Stimulated activated naive B cell treated with anti-CD40 and anti-IgM and Interleukin-4, amounts not matched to agents 10 μg/mL and 1 μg/mL and 100 μg/mL, for 72 hours (primary cell): ENCODE results near the gene CAB39.

ENCODE experiments used
- ATAC-seq, 2 donors: fragments of 150-1000 bp; cut with Tn5 transposase; replicated peaks; 2 replicates each; pipeline ENCODE4 v1.10.0; 2021; ENCODE audit warnings: moderate library complexity in 1 of 2
- DNase-seq: peaks from one replicate; pipeline ENCODE4 v3.0.0; 2021
- H3K27ac Mint-ChIP-seq: one replicate; pipeline ENCODE4 v1.8.0; 2022; ENCODE audit warnings: mild to moderate bottlenecking, mixed read lengths
- H3K27me3 Mint-ChIP-seq, 2 donors: one replicate each; pipeline ENCODE4 v1.8.0; 2022; ENCODE audit warnings: mixed read lengths in 2 of 2
- H3K36me3 Mint-ChIP-seq, 2 donors: one replicate each; pipeline ENCODE4 v1.8.0; 2022; ENCODE audit warnings: mixed read lengths in 2 of 2, mild to moderate bottlenecking in 1 of 2
- H3K4me1 Mint-ChIP-seq, 2 donors: one replicate each; pipeline ENCODE4 v1.8.0; 2022; ENCODE audit warnings: mixed read lengths in 2 of 2, mild to moderate bottlenecking in 1 of 2
- H3K4me3 Mint-ChIP-seq, 2 donors: one replicate each; pipeline ENCODE4 v1.8.0; 2022; ENCODE audit warnings: mild to moderate bottlenecking in 2 of 2, mixed read lengths in 2 of 2, moderate library complexity in 1 of 2
- H3K9me3 Mint-ChIP-seq, 2 donors: one replicate each; pipeline ENCODE4 v1.8.0; 2022; ENCODE audit warnings: mixed read lengths in 2 of 2, mild to moderate bottlenecking in 1 of 2

Gene CAB39

GRCh38 chr2:230805353-230806017, 92.8 kb downstream of the CAB39 start:
- H3K4me1 Mint-ChIP-seq, result peaks cover 15 to 29% of the 10 kb centered on the region in 2 donors
- no peaks in the 10 kb centered on the region for H3K9me3 Mint-ChIP-seq
- no peaks in the 10 kb centered on the region for H3K27me3 Mint-ChIP-seq
- no peak overlapping the region for H3K4me3 Mint-ChIP-seq
- peak overlapping the region; percentile 82 for H3K27ac Mint-ChIP-seq
- ATAC-seq (peak; percentile 84 to 85), DNase-seq (peak; percentile 28)
- H3K36me3 Mint-ChIP-seq, result peaks cover 33 to 61% of the 10 kb centered on the region in 2 donors

GRCh38 chr2:230807729-230808128, 95.1 kb downstream of the CAB39 start:
- ATAC-seq (no peak), DNase-seq (no peak)
- H3K9me3 Mint-ChIP-seq, result no peaks in the 10 kb centered on the region
- peaks cover 15 to 23% of the 10 kb centered on the region in 2 donors for H3K4me1 Mint-ChIP-seq
- peak overlapping the region; percentile 65 for H3K27ac Mint-ChIP-seq
- no peak overlapping the region for H3K4me3 Mint-ChIP-seq
- peaks cover 28 to 56% of the 10 kb centered on the region in 2 donors for H3K36me3 Mint-ChIP-seq
- no peaks in the 10 kb centered on the region for H3K27me3 Mint-ChIP-seq

- Mint-ChIP-seq H3K27ac (peak overlapping the region; percentile 82), H3K4me3 (no peak overlapping the region), H3K36me3 (peaks cover 23 to 53% of the 10 kb centered on the region in 2 donors), H3K4me1 (peaks cover 17 to 18% of the 10 kb centered on the region in 2 donors), H3K27me3 (no peaks in the 10 kb centered on the region), H3K9me3 (no peaks in the 10 kb centered on the region)
- ATAC-seq (no peak), DNase-seq (no peak)
These were observed 96.4 kb downstream of the CAB39 start for GRCh38 chr2:230809015-230809414.

GRCh38 chr2:230809677-230810251, 97.1 kb downstream of the CAB39 start:
- no peak overlapping the region for H3K27ac Mint-ChIP-seq
- no peak for DNase-seq
- peaks cover 24 to 50% of the 10 kb centered on the region in 2 donors for H3K36me3 Mint-ChIP-seq
- H3K9me3 Mint-ChIP-seq, result no peaks in the 10 kb centered on the region
- H3K27me3 Mint-ChIP-seq, result no peaks in the 10 kb centered on the region
- peaks cover 15 to 18% of the 10 kb centered on the region in 2 donors for H3K4me1 Mint-ChIP-seq
- no peak overlapping the region for H3K4me3 Mint-ChIP-seq
- no peak for ATAC-seq

GRCh38 chr2:230811508-230811907, 98.9 kb downstream of the CAB39 start:
- Mint-ChIP-seq H3K9me3 (no peaks in the 10 kb centered on the region), H3K4me1 (peaks cover 5 to 6% of the 10 kb centered on the region in 2 donors), H3K4me3 (no peak overlapping the region), H3K36me3 (peaks cover 26 to 47% of the 10 kb centered on the region in 2 donors), H3K27me3 (no peaks in the 10 kb centered on the region), H3K27ac (no peak overlapping the region)
- ATAC-seq (no peak), DNase-seq (no peak)

GRCh38 chr2:230812033-230812432, 99.4 kb downstream of the CAB39 start:
- peaks cover 5 to 6% of the 10 kb centered on the region in 2 donors for H3K4me1 Mint-ChIP-seq
- DNase-seq, result no peak
- no peaks in the 10 kb centered on the region for H3K9me3 Mint-ChIP-seq
- ATAC-seq, result no peak
- no peaks in the 10 kb centered on the region for H3K27me3 Mint-ChIP-seq
- peaks cover 31 to 51% of the 10 kb centered on the region in 2 donors for H3K36me3 Mint-ChIP-seq
- H3K4me3 Mint-ChIP-seq, result no peak overlapping the region
- H3K27ac Mint-ChIP-seq, result peak overlapping the region; percentile 37

GRCh38 chr2:230814616-230815015, 102.0 kb downstream of the CAB39 start:
- peak; percentile 52 to 56 for ATAC-seq
- no peak for DNase-seq
- Mint-ChIP-seq H3K27ac (no peak overlapping the region), H3K4me3 (no peak overlapping the region), H3K27me3 (no peaks in the 10 kb centered on the region), H3K4me1 (peaks cover 0 to 2% of the 10 kb centered on the region in 2 donors), H3K36me3 (peaks cover 34 to 55% of the 10 kb centered on the region in 2 donors), H3K9me3 (no peaks in the 10 kb centered on the region)

- no peak overlapping the region for H3K4me3 Mint-ChIP-seq
- no peaks in the 10 kb centered on the region for H3K9me3 Mint-ChIP-seq
- H3K36me3 Mint-ChIP-seq, result peaks cover 34 to 51% of the 10 kb centered on the region in 2 donors
- ATAC-seq, result no peak
- H3K27me3 Mint-ChIP-seq, result no peaks in the 10 kb centered on the region
- H3K4me1 Mint-ChIP-seq, result peaks cover 0 to 2% of the 10 kb centered on the region in 2 donors
- no peak for DNase-seq
- H3K27ac Mint-ChIP-seq, result no peak overlapping the region
These were observed 102.4 kb downstream of the CAB39 start for GRCh38 chr2:230815088-230815487.

- no peak overlapping the region for H3K27ac Mint-ChIP-seq
- H3K36me3 Mint-ChIP-seq, result peaks cover 30 to 53% of the 10 kb centered on the region in 2 donors
- peaks cover 0 to 2% of the 10 kb centered on the region in 2 donors for H3K4me1 Mint-ChIP-seq
- ATAC-seq (no peak), DNase-seq (no peak)
- no peaks in the 10 kb centered on the region for H3K27me3 Mint-ChIP-seq
- H3K9me3 Mint-ChIP-seq, result no peaks in the 10 kb centered on the region
- H3K4me3 Mint-ChIP-seq, result no peak overlapping the region
These were observed 104.1 kb downstream of the CAB39 start for GRCh38 chr2:230816735-230817134.

- Mint-ChIP-seq H3K4me1 (peaks cover 2% of the 10 kb centered on the region in 2 donors), H3K36me3 (peaks cover 19 to 39% of the 10 kb centered on the region in 2 donors), H3K4me3 (no peak overlapping the region), H3K9me3 (no peaks in the 10 kb centered on the region), H3K27me3 (peaks cover under 1 to 1% of the 10 kb centered on the region in 2 donors), H3K27ac (peak overlapping the region; percentile 9)
- no peak for ATAC-seq
- DNase-seq, result no peak
These were observed 106.8 kb downstream of the CAB39 start for GRCh38 chr2:230819433-230819832.

GRCh38 chr2:230821261-230821990, 108.8 kb downstream of the CAB39 start:
- ATAC-seq, result no peak
- H3K4me3 Mint-ChIP-seq, result no peak overlapping the region
- H3K36me3 Mint-ChIP-seq, result peaks cover 13 to 32% of the 10 kb centered on the region in 2 donors
- DNase-seq, result no peak
- peaks cover 11 to 20% of the 10 kb centered on the region in 2 donors for H3K27me3 Mint-ChIP-seq
- peak overlapping the region; percentile 25 for H3K27ac Mint-ChIP-seq
- H3K4me1 Mint-ChIP-seq, result peaks cover 4 to 6% of the 10 kb centered on the region in 2 donors
- H3K9me3 Mint-ChIP-seq, result no peaks in the 10 kb centered on the region

- no peak overlapping the region for H3K4me3 Mint-ChIP-seq
- DNase-seq, result no peak
- H3K9me3 Mint-ChIP-seq, result no peaks in the 10 kb centered on the region
- peaks cover 8 to 26% of the 10 kb centered on the region in 2 donors for H3K36me3 Mint-ChIP-seq
- ATAC-seq, result no peak
- peaks cover 17 to 27% of the 10 kb centered on the region in 2 donors for H3K27me3 Mint-ChIP-seq
- H3K27ac Mint-ChIP-seq, result peak overlapping the region; percentile 51
- H3K4me1 Mint-ChIP-seq, result peaks cover 4 to 6% of the 10 kb centered on the region in 2 donors
These were observed 109.4 kb downstream of the CAB39 start for GRCh38 chr2:230821991-230822520.

- peaks cover 4 to 19% of the 10 kb centered on the region in 2 donors for H3K36me3 Mint-ChIP-seq
- ATAC-seq (no peak), DNase-seq (no peak)
- H3K27ac Mint-ChIP-seq, result peak overlapping the region; percentile 57
- no peak overlapping the region for H3K4me3 Mint-ChIP-seq
- H3K9me3 Mint-ChIP-seq, result no peaks in the 10 kb centered on the region
- peaks cover 4 to 6% of the 10 kb centered on the region in 2 donors for H3K4me1 Mint-ChIP-seq
- H3K27me3 Mint-ChIP-seq, result peaks cover 25 to 35% of the 10 kb centered on the region in 2 donors
These were observed 110.8 kb downstream of the CAB39 start for GRCh38 chr2:230823264-230823964.
